HG03060 (cell line): ENCODE measurements around the gene FADS1.

Experiments used
- ATAC-seq: cut with Tn5 transposase; IDR thresholded peaks from one replicate; pipeline ENCODE4 v1.9.1; 2021; ENCODE audit warnings: low read depth, moderate number of reproducible peaks; ENCODE audit not compliant: unreplicated experiment

FADS1 gene

DNA sequence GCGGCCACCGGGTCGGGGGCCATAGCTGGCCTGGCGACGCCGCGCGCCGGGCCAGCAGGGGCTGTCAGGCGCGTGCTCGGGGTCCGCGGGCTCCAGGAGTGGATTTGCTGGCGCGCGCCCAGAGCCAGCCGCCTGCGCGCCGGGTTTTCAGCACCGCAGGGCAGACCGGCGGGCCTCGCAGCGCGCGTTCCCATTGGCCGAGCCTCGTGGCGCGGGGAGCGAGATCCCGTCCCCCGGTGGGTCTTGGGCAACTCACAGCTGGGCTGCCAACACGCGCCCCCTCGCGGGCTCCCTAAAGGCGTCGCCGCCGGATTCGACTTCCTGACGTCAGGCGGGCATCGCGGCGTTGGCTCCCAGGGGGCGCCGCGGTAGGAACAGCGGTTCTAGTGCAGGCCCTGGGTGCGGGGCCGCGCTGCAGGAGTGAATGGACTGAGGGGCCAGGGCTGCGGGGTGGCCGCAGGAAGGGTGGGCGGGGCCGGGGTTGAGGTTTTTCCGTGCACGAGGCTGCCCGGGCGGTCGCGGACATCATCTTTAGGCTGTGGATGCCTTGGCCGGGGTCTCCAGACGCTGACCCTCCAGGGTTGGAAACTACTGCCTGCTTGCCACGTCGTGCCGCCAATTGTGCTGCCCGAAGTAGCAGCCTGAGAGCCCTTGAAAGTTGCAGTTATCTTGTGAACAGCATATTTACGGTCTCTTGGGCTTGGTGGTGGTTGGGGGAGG is at the start of gene FADS1:
FADS1 (minus strand) TSS at position 268 of the 720 bp plus-strand sequence; CDS start at position 194, 74 bp downstream.
- no peak for ATAC-seq

DNA sequence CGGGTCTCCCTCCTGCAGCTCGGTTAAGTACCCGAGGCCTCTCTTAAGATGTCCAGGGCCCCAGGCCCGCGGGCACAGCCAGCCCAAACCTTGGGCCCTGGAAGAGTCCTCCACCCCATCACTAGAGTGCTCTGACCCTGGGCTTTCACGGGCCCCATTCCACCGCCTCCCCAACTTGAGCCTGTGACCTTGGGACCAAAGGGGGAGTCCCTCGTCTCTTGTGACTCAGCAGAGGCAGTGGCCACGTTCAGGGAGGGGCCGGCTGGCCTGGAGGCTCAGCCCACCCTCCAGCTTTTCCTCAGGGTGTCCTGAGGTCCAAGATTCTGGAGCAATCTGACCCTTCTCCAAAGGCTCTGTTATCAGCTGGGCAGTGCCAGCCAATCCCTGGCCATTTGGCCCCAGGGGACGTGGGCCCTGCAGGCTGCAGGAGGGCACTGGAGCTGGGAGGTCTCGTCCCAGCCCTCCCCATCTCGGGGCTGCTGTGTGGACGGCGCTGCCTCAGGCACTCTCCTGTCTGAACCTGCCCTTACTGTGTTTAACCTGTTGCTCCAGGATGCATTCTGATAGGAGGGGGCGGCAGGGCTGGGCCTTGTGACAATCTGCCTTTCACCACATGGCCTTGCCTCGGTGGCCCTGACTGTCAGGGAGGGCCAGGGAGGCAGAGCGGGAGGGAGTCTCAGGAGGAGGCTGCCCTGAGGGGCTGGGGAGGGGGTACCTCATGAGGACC is 49.6 kb upstream of the FADS1 start:
- ATAC-seq = no peak

DNA sequence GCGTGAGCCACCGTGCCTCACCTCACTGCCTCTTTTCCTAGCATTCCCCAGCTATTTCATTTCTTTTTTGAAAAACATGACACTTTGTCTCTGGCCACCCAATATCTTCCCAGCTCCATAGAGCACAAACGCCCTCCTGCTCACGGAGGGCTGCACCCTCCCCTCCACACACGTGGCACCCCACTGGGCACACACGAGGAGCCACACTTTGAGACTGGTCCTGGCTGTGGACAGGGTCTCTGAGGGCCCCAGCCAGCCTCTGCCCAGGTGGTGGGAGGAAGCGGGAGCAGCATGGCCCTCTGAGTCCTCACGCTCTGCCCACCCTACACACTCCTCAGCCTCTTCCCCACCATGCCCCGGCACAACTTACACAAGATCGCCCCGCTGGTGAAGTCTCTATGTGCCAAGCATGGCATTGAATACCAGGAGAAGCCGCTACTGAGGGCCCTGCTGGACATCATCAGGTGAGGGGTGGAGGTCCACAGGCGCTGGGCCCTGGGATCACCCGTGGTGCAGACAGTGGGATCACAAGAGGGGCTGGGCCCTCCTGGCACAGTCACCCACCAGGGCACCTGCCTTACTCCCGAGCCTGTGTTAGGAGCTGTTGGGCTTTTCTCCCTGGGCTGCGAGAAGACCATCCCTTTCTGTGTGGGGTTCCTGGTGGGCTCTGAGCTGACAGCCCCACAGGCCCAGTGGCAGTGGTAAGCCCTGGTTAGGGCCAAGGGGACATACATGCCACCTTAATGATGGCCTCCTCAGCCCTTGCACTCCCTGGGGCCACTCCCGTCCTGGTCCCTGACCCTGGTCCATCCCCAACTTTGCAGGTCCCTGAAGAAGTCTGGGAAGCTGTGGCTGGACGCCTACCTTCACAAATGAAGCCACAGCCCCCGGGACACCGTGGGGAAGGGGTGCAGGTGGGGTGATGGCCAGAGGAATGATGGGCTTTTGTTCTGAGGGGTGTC is 48.3 kb upstream of the FADS1 start:
- no peak for ATAC-seq

DNA sequence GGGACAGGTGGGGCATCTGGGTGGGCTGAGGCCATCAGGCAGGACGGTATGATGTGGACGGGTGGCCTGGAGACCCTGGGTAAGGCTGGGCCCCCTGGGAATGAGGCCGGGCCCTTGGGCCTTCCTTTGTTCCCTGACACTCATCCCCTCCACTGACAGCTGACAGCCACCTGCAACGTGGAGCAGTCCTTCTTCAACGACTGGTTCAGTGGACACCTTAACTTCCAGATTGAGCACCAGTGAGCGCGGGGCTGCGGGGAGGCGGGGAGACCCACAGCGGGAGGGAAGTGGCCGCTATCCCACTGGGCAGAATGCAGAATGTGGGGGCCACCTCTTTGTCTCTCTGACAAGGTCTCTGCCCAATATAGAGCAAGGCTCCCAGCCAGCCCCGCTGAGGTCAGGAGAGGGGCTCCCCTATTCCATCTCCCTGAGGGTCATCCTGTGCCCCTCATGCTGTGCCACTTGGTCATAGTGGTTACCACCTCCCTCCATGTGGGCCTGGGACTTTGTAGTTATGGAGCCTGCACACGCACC is 46.8 kb upstream of the FADS1 start:
- ATAC-seq = no peak

DNA sequence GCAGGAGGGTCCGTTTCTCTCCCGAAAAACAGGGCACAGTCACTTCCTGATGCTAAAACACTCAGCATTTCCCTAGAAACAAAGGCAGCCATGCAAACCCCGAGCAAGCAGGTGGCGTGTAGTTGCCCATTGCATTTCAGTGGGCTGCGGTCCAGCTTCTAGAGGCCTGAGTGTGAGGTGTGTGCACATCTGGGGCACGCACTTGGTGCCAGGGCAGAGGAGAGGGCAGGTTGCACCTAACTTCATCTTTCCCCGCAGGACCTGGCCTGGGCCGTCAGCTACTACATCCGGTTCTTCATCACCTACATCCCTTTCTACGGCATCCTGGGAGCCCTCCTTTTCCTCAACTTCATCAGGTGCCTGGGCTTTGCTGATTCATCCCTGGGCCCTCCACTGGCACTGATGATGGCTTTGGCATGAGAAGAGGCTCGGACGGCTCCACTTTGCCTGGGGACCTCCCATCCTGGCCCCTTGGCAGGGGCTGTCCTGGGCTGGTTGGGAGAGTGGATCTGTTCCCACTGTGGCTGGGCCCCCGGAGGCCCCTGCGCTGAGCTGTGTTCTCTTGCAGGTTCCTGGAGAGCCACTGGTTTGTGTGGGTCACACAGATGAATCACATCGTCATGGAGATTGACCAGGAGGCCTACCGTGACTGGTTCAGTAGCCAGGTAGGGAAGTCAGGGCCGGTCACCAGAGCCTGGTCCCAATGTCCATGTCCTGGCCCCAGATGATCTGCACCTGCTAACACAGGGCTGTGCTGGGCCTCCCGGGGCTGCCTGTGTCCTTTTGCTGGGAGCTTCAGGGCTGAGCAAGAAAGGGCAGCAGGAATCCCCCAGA is 46.1 kb upstream of the FADS1 start:
- no peak for ATAC-seq

DNA sequence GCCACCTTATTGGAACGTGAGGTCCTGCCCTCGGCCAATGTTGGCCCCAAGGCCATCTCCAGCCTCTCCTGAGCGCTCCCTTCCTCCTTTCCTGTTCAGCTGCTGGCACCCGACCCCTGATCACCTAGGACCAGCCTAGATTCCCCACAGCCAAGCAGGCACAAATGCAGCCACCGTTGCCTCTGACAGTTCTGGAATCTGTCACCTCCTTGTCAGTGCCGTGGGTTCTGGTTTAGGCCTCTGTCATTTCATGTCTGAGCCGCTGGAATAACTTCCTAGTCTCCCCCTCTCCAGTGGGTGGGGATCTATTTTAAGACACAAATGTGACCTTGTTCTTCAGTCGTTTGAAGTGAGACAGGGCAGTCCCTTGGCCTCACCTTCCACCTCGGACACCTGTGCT is 44.8 kb upstream of the FADS1 start:
- no peak for ATAC-seq

DNA sequence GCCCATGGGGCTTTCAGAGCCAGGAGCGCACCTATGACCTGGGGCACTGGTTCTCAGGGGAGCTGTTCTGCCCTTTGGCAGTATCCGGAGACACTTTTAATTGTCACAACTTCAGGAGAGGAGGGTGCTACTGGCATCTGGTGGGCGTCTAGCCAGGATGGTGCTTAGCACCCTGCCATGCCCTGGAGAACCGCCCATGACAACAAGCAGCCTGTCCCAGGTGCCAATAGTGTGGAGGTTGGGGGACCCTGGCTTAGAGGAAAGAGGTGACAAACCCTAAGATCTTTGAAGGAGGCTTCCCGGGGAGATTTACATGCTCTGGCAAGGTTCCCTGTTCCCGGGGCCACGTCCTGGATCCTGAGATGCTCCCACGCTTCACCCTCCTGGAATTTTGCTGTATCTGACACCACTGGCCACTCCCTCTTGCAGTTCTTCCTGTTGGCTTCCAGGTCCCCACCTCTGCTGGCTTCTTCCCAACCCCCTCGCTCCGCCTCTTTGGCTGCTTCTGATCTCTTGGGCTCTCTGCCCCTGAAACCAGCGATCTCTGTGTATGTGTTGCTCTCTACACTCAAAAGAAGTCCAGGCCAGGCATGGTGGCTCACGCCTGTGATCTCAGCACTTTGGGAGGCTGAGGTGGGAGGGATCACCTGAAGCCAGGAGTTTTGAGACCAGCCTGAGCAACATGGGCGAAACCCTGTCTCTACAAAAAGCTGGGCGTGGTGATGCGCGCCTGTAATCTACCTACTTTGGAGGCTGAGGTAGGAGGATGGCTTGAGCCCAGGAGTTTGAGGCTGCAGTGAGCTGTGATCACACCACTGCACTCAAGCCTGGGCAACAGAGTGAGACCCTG is 43.5 kb upstream of the FADS1 start:
- ATAC-seq = no peak

DNA sequence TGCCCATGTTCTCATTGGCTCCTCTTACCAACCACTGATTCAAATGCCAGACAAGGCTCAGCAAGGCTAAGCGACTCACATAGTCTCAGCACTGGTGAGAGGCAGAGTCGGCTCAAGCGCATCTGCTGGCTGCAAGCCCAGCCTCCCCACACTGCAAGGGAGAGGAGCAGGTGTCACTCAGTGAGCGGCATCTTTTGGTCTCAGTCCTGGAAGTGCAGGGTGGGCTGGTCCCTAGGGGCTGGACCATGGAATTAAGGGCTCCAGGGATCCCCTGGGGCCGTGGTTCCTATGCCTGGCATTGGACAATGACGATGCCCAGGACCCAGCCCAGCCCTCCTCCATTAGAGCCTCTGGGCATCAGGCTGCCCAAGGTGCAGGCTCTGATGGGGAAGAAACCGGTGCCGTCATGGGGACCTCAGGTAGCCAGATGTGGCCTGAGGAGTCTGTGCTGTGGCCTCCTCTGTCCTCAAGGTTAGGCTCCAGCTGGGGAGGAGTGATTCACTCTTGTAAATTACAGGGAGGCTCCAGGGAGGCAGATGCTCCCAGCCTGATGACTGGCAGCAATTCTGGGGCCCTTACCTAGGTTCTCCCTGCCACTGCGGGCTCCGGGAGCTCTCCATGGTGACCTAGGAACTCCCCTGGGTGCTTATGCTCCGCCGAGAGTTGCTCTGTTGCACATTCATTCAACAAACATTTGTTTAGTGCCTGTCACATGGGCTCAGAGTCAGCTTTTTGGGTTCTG is 39.3 kb upstream of the FADS1 start:
- no peak for ATAC-seq

DNA sequence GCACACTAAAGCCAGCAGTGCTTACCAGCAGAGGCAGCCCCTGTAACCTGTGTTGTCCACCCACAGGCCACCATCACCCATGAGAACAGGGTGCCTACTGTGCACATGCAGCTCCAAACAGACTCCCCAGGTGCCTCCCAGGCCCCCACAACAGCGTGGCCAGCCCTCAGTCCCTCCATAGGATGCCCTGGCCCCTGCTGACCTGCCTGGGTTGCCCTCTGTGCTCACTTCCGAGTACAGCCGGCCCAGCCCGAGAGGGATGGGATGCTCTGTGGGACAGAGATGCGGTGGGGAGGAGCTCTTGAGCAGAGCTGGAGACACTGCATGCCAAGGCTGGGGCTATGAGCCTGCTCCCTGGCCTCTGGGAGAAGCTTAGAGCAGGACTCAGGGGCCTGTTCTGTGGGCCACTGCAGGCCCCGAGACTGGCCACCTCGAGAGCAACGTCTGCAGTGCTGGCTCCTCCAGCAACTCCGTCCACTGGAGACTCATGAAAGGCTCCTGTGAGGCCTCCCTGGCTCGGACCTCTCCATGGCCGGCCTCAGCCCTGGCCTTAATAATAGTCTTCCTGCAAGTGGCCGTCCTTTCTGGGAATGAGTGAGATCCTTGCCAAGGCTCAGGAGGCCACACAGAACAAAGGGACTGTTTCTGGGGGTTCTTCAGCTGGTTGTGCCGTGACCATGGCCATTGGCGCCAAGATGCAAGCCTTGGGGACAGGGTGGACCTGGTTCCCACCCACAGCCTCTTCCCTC is 38.3 kb upstream of the FADS1 start:
- ATAC-seq = no peak

DNA sequence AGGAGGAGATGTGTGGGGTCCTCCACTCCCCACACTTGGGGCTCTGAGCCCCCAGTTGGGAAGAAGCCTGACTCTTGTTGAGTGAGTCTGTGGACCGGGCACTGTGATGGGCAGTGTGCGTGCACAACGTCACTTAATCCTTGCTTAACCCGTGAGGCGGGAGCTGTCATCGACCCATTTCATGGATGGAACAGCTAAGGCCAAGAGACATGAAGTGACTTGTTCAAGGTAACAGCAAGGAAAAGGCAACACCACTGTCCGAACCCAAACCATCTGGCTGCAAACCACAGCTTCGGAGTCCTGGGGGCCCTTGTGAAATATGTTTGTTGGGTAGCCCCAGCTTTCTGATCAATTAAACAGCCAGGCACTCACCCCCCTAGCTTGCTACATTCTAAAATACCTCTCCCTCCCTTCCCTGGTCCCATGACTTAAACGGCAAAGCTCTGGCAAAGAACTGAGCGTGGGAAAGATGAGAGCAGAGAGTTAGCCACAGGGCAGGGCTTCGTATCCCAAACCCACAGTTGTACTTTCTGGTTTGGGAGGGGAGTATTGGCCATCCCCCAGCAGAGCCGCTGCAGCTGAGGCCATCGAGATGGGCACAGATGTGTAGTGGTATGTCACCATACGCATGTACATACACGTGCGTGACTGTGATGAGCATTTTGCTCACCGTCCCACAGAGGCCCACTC is 37.5 kb upstream of the FADS1 start:
- ATAC-seq = no peak

DNA sequence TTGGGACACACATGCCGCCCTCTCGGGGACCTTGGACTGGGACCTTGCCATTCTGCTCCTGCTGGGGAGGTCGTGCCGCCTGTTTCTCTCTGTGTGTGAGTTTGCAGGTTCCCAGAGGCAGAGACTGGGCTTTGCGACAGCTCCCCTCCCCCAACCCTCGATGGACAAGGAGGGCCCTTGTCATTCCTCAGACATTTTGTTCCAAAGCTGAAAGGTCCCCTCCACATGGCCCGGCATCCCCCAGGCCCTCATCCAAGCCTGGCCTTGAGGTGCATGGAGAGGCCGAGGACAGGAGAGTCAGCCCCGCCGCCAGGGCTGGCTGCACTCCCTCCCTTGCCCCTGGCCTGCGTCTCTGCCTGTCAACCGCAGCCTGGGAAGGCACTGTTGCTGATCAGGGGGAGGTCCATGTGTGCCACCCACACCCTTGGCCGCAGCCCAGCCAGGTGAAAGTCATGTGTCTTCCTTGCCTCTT is 36.9 kb upstream of the FADS1 start:
- ATAC-seq = no peak

DNA sequence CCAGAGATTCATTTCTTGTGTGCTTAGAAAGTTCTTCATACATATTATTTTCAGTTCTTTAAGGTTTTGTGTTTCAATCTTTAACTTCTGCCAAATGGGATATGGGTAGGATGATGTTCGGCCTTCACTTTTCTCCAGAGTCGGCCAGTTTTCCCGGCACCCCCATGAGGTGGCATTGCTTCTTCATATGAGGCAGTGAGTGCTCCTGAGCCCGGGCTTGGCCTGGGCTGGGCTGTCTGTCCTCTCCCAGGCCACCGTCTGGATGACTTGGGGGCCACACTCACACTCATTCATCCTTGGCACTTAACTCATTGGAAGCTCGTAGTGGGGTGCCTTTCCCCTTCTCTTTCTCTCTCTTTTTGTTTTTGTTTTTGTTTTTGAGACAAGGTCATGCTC is 35.1 kb upstream of the FADS1 start:
- no peak for ATAC-seq

DNA sequence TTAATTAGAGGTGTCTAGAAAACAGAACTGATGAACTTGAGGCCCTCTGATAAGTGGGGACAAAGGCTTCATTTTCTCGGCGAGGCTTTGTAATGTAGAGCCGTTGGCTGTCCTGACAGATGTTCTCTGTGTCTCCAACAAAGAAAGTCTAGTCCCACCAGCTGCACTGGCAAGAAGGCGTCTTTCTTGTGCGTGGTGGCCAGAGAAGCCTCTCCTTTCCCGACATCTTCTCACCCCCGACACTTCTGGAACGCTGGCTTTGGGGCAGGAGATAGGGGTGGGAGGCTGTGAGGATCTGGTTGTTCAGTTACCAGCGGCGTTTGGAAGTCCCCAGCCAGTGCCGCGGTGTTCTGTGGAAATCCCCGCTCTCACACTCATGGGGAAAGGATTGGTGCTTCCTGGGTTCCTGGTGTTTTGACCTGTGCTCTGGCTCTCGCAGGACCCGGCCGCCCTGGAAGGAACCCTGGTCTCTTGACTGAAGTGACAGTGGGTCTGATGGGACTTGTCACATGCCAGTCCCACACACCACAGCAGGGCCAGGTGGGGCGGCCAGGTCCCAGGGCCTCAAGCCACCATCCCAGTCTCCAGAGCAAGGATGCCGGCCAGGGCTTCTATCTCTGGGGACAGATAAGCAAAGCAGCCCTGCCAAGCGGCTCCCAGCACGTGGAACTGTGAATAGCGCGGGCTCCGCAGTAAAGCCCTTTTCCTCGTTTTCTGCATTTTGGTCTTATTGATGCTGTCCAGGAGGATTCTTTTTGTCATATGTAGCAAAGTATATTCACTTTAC is 34.5 kb upstream of the FADS1 start:
- no peak for ATAC-seq

DNA sequence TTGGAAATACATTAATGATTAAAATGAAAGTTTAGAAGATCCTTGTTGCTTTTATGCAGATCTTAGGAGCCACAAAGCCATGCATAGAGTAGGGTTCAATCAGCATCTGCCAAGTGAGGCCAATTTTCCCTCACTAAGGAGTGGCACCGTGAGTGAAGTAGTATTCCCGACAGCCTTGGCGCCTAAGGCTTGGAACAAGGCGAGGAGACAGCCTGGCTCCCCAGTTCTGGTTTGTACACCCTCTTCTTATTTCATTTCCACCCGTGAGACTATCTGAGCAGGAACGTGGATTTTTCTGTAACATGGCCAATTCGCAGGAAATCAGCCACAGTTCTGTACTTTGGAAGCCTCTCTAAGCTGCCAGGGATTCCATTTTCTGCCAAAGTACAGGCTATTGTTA is 33.9 kb upstream of the FADS1 start:
- no peak for ATAC-seq

DNA sequence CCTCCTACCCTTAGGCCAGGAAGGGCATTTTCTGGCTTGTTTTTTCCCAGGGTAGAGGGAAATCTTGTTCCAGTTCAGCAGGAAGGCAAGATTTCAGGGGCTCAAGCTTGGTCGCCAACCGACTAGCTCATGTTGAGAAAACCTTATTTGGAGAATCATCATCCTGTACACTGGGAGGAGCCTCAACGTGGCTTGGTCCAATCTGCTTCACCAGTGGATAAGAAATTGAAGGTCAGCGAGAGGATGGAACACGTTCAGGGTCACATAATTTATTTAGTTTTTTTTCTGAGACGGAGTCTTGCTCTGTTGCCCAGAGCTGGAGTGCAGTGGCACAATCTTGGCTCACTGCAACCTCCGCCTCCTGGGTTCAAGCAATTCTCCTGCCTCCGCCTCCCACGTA is 31.8 kb upstream of the FADS1 start:
- ATAC-seq = no peak

DNA sequence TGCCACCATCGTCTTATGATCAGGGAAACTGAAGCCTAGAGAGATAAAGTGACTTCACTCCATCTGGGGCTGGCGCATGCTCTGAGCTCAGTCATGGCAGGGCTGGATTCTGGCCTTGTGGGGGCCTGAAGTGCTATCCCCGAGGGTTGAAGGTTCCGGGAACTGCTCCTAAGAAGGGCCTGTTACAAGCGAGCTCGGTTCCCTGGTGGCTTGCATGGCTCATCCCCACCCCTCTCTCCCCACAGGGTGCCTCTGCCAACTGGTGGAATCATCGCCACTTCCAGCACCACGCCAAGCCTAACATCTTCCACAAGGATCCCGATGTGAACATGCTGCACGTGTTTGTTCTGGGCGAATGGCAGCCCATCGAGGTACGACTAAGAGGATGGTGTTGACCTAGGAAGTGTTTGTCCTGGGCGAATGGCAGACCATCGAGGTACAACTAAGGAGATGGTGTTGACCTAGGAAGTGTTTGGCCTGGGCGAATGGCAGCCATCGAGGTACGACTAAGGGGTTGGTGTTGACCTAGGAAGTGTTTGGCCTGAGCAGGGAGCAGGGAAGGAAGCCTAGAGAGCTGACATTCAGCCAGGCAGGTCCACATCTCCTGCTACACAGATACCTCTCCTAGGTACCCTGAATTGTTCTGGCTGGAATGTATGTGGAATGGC is 31.2 kb upstream of the FADS1 start:
- no peak for ATAC-seq
